ENCODE data around the gene SCMH1. TPM values are rescaled to one million over a fixed set of nuclear protein-coding genes. Genes with fewer than 3 reads are reported as not detected.

Gene SCMH1
- total RNA-seq, 2 experiments from 2014 or later: 25.3 to 26.1 TPM

DNA sequence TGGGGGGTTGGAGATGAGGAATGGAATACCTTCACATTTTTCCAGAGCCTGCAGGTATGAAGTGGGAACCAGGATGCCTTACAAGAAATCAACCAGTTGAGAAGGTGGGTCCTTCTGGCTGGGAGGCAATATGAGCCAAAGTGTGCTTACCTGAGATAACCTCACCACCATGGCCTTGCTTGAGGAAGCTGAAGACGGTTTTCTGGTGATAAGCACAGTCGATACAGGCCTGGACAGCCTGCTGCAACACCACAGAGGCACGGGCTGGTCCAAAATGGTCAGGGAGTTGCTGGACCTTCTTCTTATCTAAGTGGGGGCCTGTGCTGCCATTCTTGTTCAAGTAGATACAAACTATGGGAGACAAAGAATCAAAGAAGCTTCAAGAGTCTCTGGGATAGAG is 193.6 kb downstream of the SCMH1 start:
- Mint-ChIP-seq H3K27ac (no peak overlapping the region), H3K4me3 (no peak overlapping the region), H3K9me3 (no peaks in the 10 kb centered on the region), H3K27me3 (no peaks in the 10 kb centered on the region), H3K36me3 (ENCODE audit: low read depth) (peaks cover 17% of the 10 kb centered on the region), H3K4me1 (ENCODE audit: low read depth) (no peaks in the 10 kb centered on the region)
- ATAC-seq (no peak), DNase-seq (no peak)
- POLR2A ChIA-PET: no interaction called here
- TF ChIP-seq, protein P1, sequence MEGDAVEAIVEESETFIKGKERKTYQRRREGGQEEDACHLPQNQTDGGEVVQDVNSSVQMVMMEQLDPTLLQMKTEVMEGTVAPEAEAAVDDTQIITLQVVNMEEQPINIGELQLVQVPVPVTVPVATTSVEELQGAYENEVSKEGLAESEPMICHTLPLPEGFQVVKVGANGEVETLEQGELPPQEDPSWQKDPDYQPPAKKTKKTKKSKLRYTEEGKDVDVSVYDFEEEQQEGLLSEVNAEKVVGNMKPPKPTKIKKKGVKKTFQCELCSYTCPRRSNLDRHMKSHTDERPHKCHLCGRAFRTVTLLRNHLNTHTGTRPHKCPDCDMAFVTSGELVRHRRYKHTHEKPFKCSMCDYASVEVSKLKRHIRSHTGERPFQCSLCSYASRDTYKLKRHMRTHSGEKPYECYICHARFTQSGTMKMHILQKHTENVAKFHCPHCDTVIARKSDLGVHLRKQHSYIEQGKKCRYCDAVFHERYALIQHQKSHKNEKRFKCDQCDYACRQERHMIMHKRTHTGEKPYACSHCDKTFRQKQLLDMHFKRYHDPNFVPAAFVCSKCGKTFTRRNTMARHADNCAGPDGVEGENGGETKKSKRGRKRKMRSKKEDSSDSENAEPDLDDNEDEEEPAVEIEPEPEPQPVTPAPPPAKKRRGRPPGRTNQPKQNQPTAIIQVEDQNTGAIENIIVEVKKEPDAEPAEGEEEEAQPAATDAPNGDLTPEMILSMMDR (IDR thresholded peaks at IDR 0.05): no peak
- CTCF ChIA-PET: no interaction called here
- intact Hi-C loops (cut with micrococcal nuclease): no loop called here

DNA sequence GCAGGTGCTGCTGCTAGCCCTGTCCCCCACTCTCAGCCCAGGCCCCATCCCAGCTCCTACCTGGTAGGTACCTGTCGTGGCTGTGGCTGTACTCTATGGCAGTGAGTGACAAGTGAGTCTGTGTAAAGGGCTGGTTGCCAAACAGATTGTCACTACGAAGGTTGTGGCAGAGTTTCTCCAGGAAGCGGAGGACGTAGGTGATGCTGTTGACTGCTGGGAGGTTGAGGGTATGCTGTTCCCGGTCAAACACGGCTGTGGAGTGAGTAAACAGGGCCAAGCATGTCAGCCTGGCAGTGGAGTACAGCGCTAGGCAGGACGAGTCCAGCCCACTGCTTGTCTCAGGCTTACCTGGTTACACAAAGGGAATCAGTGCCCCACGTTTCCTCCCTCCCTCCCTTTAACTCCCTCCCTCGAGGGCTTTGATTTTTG is 195.7 kb downstream of the SCMH1 start:
- no peaks in the 10 kb centered on the region for H3K27me3 Mint-ChIP-seq
- H3K9me3 Mint-ChIP-seq: no peaks in the 10 kb centered on the region
- DNase-seq (no peak), ATAC-seq (no peak)
- H3K4me1 Mint-ChIP-seq (ENCODE audit: low read depth): no peaks in the 10 kb centered on the region
- intact Hi-C loops (cut with micrococcal nuclease): no loop called here
- CTCF ChIA-PET: no interaction called here
- TF ChIP-seq, protein P1 (IDR thresholded peaks at IDR 0.05): no peak
- H3K27ac Mint-ChIP-seq: no peak overlapping the region
- H3K36me3 Mint-ChIP-seq (ENCODE audit: low read depth): peaks cover 20% of the 10 kb centered on the region
- no peak overlapping the region for H3K4me3 Mint-ChIP-seq
- POLR2A ChIA-PET: no interaction called here

DNA sequence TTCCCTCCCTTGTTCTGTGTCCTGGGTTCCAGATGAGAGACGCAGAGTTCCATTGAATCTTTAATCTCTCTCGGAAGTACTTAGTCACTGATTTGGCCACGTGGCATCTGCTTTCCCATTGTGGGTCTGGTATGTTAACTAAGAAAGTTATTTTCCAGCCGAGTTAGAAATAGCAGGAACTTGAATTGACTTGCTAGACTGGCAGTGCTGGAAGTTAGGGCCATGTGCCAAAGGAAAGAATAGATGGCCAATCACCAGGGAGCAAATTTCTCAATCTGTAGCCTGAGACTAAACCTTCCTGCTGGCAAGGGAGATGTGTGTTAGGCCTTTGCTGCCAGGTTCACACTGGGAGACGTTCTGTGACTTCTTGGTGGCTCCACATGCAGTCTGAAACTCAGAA is 196.4 kb downstream of the SCMH1 start:
- ChIA-PET POLR2A (no interaction called here), CTCF (no interaction called here)
- DNase-seq (no peak), ATAC-seq (no peak)
- Mint-ChIP-seq H3K4me1 (ENCODE audit: low read depth) (no peaks in the 10 kb centered on the region), H3K27ac (no peak overlapping the region), H3K36me3 (ENCODE audit: low read depth) (peaks cover 20% of the 10 kb centered on the region), H3K4me3 (no peak overlapping the region), H3K27me3 (no peaks in the 10 kb centered on the region), H3K9me3 (no peaks in the 10 kb centered on the region)
- TF ChIP-seq, protein P1 (IDR thresholded peaks at IDR 0.05): no peak
- intact Hi-C loops (cut with micrococcal nuclease): no loop called here

DNA sequence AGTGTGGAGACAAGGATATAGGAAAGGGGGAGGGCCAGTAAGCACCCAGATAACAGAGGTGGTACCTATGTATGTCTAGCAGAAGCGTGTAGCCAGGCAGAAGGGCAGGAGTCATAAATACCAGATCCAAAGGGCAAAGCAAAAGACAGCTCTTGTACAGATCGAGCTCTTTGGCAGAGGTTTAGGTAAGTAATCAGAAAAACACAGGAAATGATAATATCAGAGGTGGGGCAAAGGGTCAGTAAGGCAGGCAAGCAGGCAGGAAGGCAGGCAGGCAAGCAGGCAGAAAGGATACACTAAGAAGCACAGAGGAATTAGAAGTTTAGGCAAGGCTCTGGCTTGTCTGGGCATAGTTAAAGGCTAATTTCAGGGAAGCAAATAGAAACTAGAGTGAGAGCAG is 197.9 kb downstream of the SCMH1 start:
- intact Hi-C loops (cut with micrococcal nuclease): no loop called here
- ChIA-PET POLR2A (interaction anchor here (0.6 to 1.3 kb wide), 2 partner anchors 9 to 1812 kb away, joined by 3 read pairs; no protein-coding TSS in a partner anchor), CTCF (no interaction called here)
- TF ChIP-seq, protein P1 (IDR thresholded peaks at IDR 0.05): no peak
- Mint-ChIP-seq H3K36me3 (ENCODE audit: low read depth) (peaks cover 25% of the 10 kb centered on the region), H3K4me1 (ENCODE audit: low read depth) (no peaks in the 10 kb centered on the region), H3K27ac (no peak overlapping the region), H3K27me3 (no peaks in the 10 kb centered on the region), H3K4me3 (no peak overlapping the region), H3K9me3 (no peaks in the 10 kb centered on the region)
- ATAC-seq: no peak
- DNase-seq: no peak

DNA sequence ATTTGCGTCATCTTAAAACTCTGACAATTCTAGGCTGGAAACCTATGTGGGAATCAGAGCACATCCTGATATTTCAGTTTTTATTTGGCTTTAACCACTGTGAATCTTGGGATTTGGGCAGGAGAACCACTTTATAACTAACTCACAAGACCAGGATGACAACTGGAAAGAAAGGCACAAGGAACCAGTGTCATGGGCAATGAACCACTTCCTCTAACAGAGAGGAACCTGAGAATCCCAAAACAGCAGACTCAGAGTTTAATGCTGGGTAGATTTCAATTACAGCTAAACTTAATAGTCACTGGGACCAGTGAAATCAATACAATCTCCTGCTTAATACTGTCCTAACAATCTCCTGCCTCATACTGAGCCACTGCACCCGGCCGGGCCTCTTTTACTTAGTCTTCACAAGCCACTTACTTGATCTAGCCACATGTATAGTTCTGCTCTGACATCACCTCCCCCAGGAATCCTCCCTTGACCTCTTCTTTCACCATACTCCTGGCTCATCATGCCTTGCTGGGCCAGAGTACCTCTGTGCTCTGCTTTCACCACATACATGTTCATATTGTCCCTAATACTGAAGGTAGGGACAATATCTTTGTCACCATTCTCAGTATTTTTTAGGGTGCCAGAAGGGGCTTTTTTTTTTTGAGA is 200.4 kb downstream of the SCMH1 start:
- DNase-seq (no peak), ATAC-seq (no peak)
- ChIA-PET POLR2A (no interaction called here), CTCF (no interaction called here)
- Mint-ChIP-seq H3K9me3 (no peaks in the 10 kb centered on the region), H3K27ac (no peak overlapping the region), H3K4me3 (no peak overlapping the region), H3K4me1 (ENCODE audit: low read depth) (no peaks in the 10 kb centered on the region), H3K36me3 (ENCODE audit: low read depth) (peaks cover 13% of the 10 kb centered on the region), H3K27me3 (no peaks in the 10 kb centered on the region)
- TF ChIP-seq, protein P1 (IDR thresholded peaks at IDR 0.05): no peak
- intact Hi-C loops (cut with micrococcal nuclease): no loop called here
